ENCODE results near the gene KIF6.

GRCh38 chr6:39341937-39342336, 383.3 kb downstream of the KIF6 start:
- TF ChIP-seq CTCF (IDR thresholded peaks at IDR 0.05) (no peak), POLR2A (IDR thresholded peaks at IDR 0.05) (no peak)

Measured in gastroesophageal sphincter (tissue), 3 donors.